ENCODE measurements around the gene PLA2G4E. TPM values are rescaled to one million over a fixed set of nuclear protein-coding genes. Genes with fewer than 3 reads are reported as not detected.

Gene PLA2G4E
- total and polyA plus RNA-seq, 9 of the 15 experiments (the other 6 are each of a cell fraction or from before 2014, with no cell fraction given): 0.03 TPM; not detected in 8

DNA sequence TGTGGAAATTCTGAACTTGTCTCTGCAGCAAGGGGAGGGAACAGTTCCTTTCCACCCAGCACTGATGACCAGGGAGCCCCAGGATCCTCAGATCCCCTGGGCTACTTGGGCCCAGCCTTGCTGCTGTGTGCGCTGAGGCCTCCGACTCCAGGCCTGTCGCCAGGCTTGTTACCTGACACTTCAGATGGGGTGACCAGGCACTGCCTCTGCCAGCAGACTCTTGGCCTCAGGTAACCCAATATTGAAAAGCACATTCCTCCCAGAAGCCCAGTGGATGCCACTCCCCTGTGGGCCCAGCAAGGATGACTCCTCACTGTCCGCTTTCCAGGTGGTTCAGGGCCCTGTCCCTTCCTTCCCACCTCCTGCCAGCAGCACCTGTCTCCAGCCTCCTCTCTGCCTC lies 3.5 kb upstream of the PLA2G4E start:
- H4K20me1 ChIP-seq (replicated peaks; ENCODE audit: control insufficient read depth, insufficient read depth, low read length): no peaks in the 10 kb centered on the region
- no peak overlapping the region for H3K4me2 ChIP-seq (ENCODE audit: insufficient read depth, low read length)
- H3K27me3 ChIP-seq (ENCODE audit: control insufficient read depth in 2 of 2, insufficient read depth in 2 of 2, low read length in 2 of 2): peaks cover 0 to 11% of the 10 kb centered on the region in 2 experiments; a peak in 3 of 5 replicates
- no peak overlapping the region for H2AFZ ChIP-seq (ENCODE audit: low read depth, low read length)
- FAIRE-seq (no peak), ATAC-seq (no peak), DNase-seq (ENCODE audit: extremely low read depth in 1 of 4, low spot score in 3 of 4) (no peak)
- no peaks in the 10 kb centered on the region for H3K9me1 ChIP-seq (ENCODE audit: control insufficient read depth, insufficient read depth, low read length)
- WGBS (ENCODE audit: insufficient coverage, low coverage, missing lambda C conversion rate): 0% methylated on average over 2 of the region's 4 CpGs
- CTCF ChIA-PET (ENCODE audit: low intra/inter-chr PET ratio): no interaction called here
- no peak overlapping the region for H3K27ac ChIP-seq (ENCODE audit: extremely low read depth, low read depth, low read length)
- no TSS peak for BruUV-seq (replicated peaks)
- intact Hi-C loops (cut with micrococcal nuclease): no loop called here
- no peaks in the 10 kb centered on the region for H3K36me3 ChIP-seq (ENCODE audit: control insufficient read depth, insufficient read depth, low read length)
- no peak for TF ChIP-seq MAZ (CRISPR knock-in tag; conservative IDR thresholded peaks at IDR 0.05 in 1 of 2, IDR thresholded peaks at IDR 0.05 in 1 of 2)
- no peak for TF ChIP-seq ARID3B (CRISPR knock-in tag; IDR thresholded peaks at IDR 0.05; ENCODE audit: borderline replicate concordance)
- TF ChIP-seq STAT5A (IDR thresholded peaks at IDR 0.05; ENCODE audit: borderline replicate concordance, low read length): no peak
- TF ChIP-seq CHD2 (IDR thresholded peaks at IDR 0.05; ENCODE audit: low read depth, low read length): no peak
- H3K4me3 ChIP-seq: no peak overlapping the region
- in situ Hi-C loops (cut with MboI): no loop called here
- no peak overlapping the region for H3K9ac ChIP-seq (ENCODE audit: insufficient read depth in 1 of 2, low read depth in 2 of 2, low read length in 2 of 2)
- peaks cover 3% of the 10 kb centered on the region; the same call in 1 of the 2 replicates for H3K9me3 ChIP-seq (replicated peaks; ENCODE audit: control insufficient read depth, insufficient read depth, low read depth, low read length)
- no peaks in the 10 kb centered on the region for H3K79me2 ChIP-seq (ENCODE audit: control insufficient read depth, insufficient read depth, low read length)
- no peaks in the 10 kb centered on the region; a peak in 1 of 5 replicates for H3K4me1 ChIP-seq (replicated peaks in 1 of 2; ENCODE audit: control insufficient read depth in 2 of 2, insufficient read depth in 2 of 2, low read length in 2 of 2)
- POLR2A ChIA-PET: no interaction called here
